Activated CD8-positive, alpha-beta memory T cell treated with anti-CD3 and anti-CD28 coated beads, Interleukin-2, amount 10 ng/mL, durations not matched to agents 7 days and 5 days (primary cell): ENCODE data around the gene LRRC37A3. TPM values are rescaled to one million over a fixed set of nuclear protein-coding genes. Genes with fewer than 3 reads are reported as not detected.
A peak's percentile ranks its signal among the peaks of the same experiment; 100 is the strongest.
"Not testable (repeated sequence)": the region's sequence is repeated elsewhere in the genome, so short reads cannot be mapped to it uniquely, and the experiment has no call there.

Experiments
- ATAC-seq: fragments of 150-1000 bp; cut with Tn5 transposase; one replicate; pipeline ENCODE4 v1.10.0; 2021; ENCODE audit warnings: moderate library complexity
- CTCF ChIA-PET: fragments of 350-600 bp; sonication (Branson Sonifier 250); formaldehyde crosslinking; loops from one replicate; lab custom pipeline; 2021; ENCODE audit warnings: antibody characterized with exemption; lab: Charles Lee
- DNase-seq: peaks from one replicate; pipeline ENCODE4 v3.0.0-alpha.2; 2020
- H3K27ac Mint-ChIP-seq: one replicate; pipeline ENCODE4 v1.8.0; 2021; ENCODE audit warnings: mild to moderate bottlenecking, mixed read lengths
- H3K27me3 Mint-ChIP-seq: one replicate; pipeline ENCODE4 v1.8.0; 2021; ENCODE audit warnings: mixed read lengths
- H3K36me3 Mint-ChIP-seq: one replicate; pipeline ENCODE4 v1.8.0; 2021; ENCODE audit warnings: mild to moderate bottlenecking, mixed read lengths
- H3K4me1 Mint-ChIP-seq: one replicate; pipeline ENCODE4 v1.8.0; 2021; ENCODE audit warnings: mixed read lengths
- H3K4me3 Mint-ChIP-seq: one replicate; pipeline ENCODE4 v1.8.0; 2021; ENCODE audit warnings: mild to moderate bottlenecking, moderate library complexity, mixed read lengths
- H3K9me3 Mint-ChIP-seq: one replicate; pipeline ENCODE4 v1.8.0; 2022; ENCODE audit warnings: low read depth, mixed read lengths
- total RNA-seq, 2 experiments: library from RNA; stranded (reverse); gene quantifications; one replicate each; pipeline ENCODE4 v1.2.3, GENCODE V29; 2021

Gene LRRC37A3
- total RNA-seq, 2 experiments from 2014 or later, result 12.6 to 22.5 TPM

DNA sequence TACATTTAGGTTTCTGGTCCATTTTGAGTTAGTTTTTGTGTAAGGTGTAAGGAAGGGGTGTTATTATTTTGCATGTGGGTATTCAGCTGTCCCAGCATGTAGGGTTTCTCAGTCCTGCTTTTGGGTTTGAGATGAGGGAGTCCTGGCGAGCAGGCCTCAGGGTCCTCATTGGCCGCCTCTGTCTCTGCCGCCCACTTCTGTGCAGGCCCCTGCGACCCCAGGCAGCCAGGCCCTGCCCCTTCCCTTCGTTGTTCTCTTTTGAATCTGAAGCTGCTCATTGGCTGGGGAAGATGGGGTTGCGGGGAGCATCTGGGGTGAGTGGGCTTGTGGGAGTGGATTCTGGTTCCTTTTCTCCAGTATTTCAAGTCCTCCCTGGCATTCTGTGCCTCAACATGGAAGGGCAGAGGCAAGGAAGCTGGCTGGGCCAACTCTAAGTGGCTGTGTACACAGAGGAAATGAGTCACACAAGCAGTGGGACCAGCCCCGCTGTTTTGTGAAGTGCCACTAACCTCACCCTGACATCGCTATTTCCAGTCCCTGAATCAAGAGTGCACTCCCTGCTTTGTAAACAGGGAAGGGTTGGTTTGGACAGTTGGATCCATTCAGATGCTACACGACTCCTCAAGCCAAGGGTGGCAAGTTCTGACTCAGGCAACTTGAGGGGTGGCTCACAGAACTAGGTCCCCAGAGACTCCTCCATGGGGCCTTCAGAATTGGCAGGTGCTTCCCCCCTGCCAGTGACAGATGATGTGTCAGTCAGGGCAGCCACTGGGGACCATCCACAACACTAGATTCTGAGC lies 110.9 kb downstream of the LRRC37A3 start:
- H3K9me3 Mint-ChIP-seq, H3K27me3 Mint-ChIP-seq, H3K36me3 Mint-ChIP-seq, CTCF ChIA-PET, H3K4me3 Mint-ChIP-seq: not testable (repeated sequence)
- peak; percentile 99 for ATAC-seq
- Mint-ChIP-seq H3K4me1 (peaks cover 18% of the 10 kb centered on the region), H3K27ac (peak overlapping the region; percentile 95)
- DNase-seq, result peak; percentile 87

Other genes starting within 250 kb of the LRRC37A3 start
- gene GNA13, start 137.3 kb upstream of the LRRC37A3 start, total RNA-seq, result 10 to 100 TPM; 78.2 to 79.9 TPM
- 10 to 100 TPM in 1 of 2 experiments, 1 to 10 TPM in 1; 4.7 to 16.0 TPM for gene RGS9, start 217.9 kb upstream of the LRRC37A3 start, total RNA-seq